ENCODE data around the gene NES.
A peak's percentile ranks its signal among the peaks of the same experiment; 100 is the strongest.

NES gene, protein sequence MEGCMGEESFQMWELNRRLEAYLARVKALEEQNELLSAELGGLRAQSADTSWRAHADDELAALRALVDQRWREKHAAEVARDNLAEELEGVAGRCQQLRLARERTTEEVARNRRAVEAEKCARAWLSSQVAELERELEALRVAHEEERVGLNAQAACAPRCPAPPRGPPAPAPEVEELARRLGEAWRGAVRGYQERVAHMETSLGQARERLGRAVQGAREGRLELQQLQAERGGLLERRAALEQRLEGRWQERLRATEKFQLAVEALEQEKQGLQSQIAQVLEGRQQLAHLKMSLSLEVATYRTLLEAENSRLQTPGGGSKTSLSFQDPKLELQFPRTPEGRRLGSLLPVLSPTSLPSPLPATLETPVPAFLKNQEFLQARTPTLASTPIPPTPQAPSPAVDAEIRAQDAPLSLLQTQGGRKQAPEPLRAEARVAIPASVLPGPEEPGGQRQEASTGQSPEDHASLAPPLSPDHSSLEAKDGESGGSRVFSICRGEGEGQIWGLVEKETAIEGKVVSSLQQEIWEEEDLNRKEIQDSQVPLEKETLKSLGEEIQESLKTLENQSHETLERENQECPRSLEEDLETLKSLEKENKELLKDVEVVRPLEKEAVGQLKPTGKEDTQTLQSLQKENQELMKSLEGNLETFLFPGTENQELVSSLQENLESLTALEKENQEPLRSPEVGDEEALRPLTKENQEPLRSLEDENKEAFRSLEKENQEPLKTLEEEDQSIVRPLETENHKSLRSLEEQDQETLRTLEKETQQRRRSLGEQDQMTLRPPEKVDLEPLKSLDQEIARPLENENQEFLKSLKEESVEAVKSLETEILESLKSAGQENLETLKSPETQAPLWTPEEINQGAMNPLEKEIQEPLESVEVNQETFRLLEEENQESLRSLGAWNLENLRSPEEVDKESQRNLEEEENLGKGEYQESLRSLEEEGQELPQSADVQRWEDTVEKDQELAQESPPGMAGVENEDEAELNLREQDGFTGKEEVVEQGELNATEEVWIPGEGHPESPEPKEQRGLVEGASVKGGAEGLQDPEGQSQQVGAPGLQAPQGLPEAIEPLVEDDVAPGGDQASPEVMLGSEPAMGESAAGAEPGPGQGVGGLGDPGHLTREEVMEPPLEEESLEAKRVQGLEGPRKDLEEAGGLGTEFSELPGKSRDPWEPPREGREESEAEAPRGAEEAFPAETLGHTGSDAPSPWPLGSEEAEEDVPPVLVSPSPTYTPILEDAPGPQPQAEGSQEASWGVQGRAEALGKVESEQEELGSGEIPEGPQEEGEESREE (N-terminal part only)

DNA sequence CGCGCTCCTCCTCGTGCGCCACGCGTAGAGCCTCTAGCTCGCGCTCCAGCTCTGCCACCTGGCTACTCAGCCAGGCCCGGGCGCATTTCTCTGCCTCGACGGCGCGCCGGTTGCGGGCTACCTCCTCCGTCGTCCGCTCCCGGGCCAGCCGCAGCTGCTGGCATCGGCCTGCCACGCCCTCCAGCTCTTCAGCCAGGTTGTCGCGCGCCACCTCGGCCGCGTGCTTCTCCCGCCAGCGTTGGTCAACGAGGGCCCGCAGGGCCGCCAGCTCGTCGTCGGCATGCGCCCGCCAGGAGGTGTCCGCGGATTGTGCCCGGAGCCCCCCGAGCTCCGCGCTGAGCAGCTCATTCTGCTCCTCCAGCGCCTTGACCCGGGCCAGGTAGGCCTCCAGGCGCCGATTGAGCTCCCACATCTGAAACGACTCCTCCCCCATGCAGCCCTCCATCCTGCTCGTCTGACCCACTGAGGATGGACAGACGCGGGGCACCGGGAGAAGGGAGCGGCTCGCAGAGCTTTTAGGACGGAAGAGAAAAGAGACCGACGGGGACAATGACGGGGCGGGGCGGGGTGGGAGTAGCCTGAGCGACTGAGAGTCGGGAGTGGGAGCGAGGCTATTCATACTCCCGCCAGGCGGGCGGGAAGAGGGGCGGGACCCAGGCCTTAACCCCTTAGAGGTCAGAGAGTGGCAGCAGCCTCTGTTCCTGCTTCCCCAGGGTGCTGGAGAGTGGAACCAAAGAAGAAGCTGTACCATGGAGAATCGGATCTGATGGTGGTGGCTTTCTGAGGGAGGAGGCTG is at the start of gene NES:
TSS of gene NES (minus strand) at position 588 of the 796 bp plus-strand sequence. CDS start at position 445, 143 bp downstream.
- DNase-seq (ENCODE audit: low read depth in 2 of 2): no peak

DNA sequence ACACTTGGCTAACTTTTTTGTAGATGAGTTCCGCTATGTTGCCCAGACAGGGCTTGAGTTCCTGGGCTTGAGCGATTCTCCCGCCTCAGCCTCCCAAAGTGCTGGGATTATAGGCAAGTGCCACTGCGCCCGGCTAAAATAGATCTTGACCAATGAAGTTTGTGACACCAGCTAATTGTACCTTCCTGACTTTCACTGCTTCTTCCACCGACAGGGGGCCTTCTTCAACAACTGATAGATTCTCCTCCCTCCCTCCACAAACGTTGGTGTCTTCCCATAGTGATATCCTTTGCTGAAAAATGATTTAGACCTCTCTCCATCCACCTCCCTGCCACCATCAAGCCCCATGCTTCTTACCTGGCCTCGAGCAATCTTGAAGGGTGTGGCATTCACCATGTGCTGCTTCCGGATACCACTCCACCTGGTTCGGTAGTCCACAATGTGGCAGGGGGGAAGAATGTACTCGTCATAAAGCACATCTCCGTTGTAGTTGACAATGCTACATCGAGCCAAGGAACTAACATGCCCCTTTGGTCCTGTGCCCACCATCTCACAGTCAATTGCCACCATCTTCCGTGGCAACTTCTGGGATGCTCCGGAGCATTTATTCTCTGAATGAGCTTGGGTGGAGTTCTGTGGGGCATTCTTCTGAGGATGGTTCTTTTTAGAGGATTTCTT is 49.5 kb upstream of the NES start:
- DNase-seq (ENCODE audit: low read depth in 2 of 2): no peak

DNA sequence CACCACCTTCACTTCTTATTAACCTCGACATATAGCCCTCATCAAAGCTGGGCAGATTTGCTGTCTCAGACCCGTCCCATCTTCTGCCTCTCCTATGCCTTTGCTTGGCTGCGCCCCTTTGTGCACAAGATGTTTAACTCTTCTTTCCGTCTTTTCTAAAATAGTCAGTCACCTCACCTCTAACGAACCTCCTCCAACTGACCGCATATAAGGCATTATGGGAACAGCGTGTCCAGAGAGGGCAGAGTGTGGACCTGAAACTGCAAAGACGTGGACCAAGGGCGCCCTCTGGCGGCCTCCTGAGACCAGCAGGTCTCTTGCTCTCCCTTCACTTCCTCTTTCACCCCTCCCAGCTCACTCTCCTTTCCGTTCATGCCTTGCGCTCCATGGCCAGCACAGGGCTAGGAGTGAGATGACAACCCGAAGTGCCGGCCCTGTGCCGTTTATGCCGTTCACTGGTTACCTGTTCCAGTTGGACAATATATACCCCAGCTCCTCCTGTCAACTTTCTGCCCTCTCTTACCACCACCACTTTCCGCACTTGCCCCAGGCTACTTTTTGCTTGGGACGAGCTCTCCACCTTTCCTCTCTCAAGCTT is 48.6 kb upstream of the NES start:
- peak in 1 of 2 experiments; percentile 59 for DNase-seq (ENCODE audit: low read depth in 2 of 2)

DNA sequence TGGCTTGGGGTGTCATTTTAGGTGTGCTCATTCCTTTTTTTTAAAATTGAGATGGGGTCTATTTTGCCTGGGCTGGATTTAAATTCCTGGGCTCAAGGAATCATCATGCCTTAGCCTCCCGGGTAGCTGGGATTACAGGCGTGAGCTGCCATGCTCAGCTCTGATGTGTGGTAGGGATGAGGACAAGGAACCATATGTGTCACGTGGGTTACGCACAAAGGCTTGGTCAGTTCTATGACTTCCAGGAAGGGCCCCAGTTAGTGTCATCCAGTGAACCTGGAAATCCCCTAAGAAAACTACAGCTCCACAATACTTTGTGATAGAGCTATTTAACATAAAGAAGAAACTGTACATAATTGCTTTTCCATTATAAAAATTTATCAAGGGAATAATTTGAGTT is 44.3 kb upstream of the NES start:
- no peak for DNase-seq (ENCODE audit: low read depth in 2 of 2)

DNA sequence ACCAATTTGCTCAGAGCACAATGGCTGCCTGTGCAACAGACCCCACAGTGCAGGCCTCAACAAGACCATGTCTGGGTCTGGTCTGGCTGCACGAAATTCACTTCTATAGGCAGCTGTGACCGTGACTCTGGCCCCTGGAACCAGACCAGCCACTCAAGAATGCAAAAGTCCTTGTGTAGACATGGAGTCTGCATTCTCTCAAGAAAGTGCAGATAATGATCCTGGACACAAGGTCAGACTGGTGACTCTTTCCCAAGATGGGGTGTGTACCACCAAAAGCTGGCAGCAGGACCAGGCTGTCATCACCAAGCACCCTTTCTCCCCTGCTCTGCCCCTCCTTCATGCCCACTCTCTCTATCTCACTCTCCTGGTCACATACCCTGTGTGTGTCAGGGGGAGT is 43.9 kb upstream of the NES start:
- no peak for DNase-seq (ENCODE audit: low read depth in 2 of 2)

DNA sequence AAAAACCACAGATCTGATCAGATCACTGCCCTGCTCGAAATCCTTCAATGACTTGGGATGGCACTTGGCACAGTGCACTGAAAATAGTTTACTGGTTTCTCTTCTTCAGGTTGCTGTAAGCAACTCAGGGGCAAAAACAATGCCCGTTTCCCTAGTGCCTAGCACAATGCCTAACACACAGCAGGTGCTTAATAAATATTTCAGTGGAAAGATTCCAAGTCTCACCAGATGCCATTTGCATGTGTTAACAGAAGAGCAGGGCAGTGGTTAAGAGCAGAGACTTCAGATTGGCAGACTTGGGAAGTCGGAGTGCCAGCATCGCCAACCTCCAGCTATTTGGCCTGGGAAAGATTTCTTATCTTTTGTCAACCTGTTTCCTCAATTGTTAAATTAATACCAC is 40.1 kb upstream of the NES start:
- no peak for DNase-seq (ENCODE audit: low read depth in 2 of 2)

DNA sequence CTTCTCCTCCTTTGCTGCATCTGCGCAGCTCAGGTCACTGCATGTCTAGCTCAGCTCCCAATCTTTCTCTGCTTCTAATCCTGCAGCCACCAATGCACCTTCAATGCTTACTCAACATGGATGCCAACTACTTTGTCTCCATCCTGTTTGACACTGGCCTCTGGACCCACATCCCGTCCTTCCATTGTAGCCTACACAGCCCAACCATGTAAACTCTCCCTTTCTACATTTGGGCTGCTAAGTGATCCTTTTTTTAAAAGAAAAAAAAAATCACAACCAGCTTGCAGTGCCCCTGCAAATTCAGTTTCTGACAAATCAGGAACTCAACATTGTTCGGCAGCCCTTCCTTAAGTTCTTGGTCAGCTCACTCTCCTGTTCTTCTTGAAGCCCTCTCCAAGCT is 37.6 kb upstream of the NES start:
- DNase-seq (ENCODE audit: low read depth in 2 of 2): no peak

DNA sequence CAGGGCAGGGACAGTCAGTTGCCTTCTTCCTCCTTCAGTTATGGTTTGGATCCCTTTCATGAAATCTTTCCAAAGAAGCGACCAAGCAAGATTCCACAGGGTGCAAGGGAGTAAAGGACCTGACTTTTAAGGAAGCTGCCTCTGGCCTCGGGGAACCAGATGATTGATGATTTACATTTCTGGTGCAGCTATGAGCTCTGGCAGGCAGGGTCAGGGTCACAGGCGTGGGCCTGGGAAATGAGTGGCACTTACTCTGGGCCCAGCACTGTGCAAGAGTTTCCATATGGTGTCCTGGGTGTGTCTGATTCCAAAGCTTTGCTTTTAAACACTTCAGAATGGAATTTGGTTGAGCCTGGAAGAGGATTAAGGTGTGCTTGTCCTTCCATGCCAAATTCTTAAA is 35.4 kb upstream of the NES start:
- DNase-seq (ENCODE audit: low read depth in 2 of 2): no peak

DNA sequence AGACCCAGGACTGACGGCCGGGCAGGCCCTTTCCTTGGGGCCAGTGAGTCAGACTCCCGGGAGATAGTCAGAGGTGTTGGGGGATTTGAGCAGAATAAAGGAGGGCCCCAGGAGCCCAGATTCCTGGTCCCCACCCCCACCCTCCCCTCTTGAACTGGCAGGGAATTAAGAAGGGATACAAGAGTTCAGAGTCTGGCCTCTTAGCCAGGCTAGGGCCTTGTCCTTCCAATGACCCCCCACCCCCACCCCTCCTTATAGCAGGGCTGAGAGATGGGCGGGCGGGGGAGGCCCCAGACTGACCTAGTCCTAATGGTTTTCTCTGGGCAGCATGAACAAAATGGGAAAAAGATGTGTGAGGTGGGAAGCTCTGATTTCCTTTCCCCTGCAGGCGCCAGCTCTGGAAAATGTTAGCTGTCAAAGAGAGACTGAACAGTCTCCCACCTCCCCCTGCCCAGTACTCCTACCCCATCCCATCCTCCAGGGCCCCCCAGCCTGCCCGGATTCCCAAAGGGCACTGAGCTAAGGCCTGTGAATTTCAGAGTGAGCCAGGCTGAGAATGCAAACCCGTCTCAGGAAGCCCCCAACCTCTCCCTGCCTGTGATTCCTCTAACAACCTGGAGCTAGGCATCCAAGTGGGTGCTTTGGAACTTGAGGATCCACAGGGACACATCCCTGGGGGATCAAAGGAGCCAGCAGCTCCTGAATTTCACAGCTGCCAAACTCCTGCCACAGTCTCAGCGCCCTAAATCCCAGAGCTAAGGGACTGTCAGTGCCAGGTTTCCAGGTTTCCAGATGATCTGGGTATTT is 34.0 kb upstream of the NES start:
- peak in 1 of 2 experiments; percentile 8 for DNase-seq (ENCODE audit: low read depth in 2 of 2)

DNA sequence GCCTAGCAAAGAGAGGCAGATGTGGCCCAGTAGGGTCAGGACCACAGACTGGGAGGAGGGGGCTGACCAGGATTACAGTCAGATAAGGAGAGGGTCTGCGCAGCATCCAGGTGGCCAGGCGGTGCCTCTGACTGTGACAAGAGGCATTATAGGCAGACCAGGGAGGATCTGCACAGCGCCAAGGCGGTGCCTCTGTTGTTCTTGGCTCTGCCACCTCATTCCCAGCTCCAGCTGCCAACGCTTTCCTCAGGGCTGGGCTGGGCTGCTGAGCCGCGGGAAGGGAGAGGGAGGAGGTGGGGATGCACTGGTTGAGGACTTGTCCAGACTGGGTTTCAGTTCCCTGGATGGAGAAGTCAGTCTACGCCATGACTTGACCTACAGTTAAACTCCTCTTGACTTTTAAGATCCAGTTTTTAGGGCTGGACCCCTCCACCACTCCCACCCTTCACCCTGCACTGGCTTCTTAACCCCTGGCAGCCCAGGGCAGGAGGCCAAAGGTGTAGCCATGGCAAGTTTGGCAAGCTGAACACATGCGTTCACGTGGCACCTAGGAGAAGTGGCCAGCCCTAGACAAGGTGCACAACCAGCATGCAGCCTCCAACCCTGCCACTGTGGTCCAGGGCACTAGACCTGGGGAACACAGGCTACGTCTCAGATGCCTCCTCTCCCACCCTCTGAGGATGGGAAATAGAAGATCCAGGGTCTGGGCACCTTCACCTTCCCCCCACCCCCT is 32.7 kb upstream of the NES start:
- DNase-seq (ENCODE audit: low read depth in 2 of 2): peak in 1 of 2 experiments; percentile 8

DNA sequence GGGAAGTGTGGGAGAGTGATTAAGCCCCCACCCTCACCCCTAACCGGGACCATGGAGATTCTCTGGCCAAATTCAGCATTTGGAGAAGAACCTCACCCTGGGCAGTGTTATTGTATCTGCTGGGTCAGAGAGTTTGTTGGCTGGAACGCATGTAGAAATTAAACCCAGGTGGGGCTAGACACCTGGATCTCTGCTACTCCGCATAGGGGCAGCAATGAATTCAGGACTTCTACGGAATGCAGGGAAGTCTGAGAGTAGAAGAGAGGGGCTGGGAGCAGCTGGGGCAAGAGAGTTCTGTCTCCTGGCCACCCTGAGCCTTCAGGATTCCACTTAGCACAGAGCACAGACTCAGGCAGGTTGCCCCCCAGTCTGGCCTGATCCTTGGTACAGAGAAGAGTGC is 31.8 kb upstream of the NES start:
- DNase-seq (ENCODE audit: low read depth in 2 of 2): no peak

DNA sequence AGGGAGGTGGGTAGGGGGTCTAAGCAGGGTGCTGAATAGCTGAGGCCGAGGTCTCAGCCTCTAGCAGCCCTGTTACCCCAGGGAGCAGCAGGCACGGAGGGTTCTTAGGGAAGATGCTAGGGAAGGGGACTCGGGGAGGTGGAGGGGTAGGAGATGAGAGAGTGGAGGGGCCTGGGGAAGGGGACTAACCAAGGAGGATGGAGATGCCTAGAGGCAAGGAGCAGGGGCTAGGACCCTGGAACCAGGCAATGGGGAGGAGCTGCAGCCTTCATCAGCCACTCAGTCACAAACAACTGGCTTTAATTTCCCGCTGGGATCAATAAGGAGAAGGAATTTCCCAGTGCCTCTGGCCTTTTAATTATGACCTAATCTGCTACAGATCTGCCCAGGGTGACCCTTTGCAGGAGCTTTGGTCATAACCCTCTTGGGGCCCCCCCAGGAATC is 31.0 kb upstream of the NES start:
- peak in 1 of 2 experiments; percentile 25 for DNase-seq (ENCODE audit: low read depth in 2 of 2)

DNA sequence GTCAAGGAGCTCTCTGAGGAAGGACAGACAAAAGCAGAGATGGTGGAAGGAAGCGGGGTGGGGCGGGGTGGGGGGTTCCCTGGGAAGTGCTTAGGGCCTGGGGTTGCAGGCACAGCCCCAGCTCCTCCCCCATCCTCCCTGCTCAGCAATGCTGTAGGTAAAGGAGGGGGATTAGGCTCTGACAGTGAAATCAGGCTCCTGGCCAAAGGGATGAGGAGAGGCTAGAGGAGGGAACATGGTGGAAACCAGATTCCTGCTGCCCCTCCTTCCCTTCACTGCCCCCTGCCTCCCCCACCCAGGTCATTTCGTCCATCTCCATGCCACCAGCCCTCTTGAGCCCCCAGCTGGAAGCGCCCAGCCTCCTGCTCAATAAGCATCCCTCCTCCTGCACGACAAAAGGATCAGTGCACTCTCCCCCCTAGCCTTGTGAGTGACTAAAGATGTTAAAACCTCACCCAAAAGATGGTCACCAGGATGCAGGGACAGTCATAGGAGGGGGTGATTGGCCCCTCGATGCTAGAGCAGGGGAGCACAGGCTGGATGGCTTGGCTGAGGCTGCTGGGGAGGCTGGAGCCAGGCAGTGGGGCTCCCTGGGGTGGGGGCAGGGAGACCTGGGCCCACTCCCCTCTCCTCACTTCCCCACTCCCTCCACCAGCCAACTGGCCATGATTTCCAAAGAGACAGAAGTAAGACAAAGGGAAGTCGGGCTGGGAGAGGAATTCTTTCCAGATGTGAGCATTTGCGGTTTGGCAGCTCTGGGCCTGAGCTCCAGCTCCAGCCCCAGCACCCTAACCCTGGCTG is 30.4 kb upstream of the NES start:
- peak; percentile 74 to 78 for DNase-seq (ENCODE audit: low read depth in 2 of 2)

DNA sequence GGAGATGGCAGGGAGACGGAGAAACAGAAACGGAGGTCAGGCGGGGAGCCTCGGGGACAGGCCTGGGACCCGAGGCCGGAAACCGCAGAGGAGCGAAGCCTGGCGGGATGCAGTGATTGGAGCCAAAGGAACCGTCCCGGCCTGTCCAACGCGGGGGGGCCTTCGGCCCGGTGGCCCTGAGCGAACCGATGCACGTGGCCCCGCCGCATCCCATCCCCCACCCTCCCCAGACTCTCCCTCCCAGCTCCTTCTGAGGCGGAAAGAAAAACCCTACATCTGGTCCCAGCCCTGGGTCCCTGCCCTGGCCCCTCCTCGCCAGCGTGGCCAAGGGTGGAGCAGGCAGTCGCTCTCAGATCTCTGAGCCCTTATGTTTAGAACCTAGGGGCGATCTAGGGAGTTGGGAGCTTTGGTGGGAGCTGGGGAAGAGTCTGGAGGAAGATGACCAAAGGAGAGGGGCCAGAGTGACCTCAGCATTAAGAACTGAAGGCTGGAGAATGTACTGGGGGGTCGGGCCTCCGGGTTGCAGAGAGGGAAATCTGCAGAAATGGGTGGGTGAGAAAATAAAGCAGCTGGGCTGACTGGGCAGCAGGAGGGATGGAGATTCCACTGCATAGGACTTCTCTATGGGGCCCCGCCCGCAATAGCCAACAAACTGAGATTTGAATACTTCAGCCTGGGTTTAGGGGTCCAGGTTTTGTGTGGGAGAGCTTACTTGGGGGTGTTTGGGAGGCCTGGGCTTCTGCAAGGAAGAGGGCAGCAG is 29.6 kb upstream of the NES start:
- DNase-seq (ENCODE audit: low read depth in 2 of 2): peak in 1 of 2 experiments; percentile 66

DNA sequence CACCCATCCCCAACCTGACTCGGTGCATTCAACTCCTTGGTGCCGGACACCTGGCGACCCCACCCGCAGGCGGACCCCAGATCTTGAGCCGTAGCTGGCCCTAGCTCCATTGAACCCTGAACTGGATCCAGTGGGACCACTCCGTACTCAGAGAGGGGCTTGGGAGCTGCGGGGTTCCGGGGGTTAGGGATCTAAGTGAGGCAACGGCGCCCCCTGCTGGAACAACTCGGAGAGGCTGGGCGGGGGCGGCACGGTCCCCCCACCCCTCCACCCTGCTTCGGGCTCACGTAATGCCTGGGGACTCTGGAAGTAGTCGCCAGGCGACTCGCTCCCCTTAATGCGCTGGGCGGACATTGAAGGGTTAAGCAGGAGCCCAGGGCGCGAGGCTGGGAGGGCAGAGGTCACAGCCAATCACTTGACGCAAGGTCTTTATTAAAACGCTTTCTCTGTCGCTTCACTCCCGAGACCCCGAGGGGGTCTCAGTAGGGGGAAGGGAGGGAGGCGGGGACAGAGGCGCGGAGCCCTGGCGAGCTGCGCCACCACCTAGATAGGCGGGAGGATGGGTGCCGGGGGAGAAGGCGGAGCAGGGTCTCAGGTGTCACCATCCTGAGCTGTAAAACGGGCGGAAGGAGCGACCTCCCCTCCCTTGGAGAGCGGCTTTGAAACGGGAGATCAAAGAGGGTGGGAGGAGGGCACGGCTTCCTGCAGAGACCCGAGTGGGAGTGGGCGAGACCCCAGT is 28.9 kb upstream of the NES start:
- peak in 1 of 2 experiments; percentile 55 for DNase-seq (ENCODE audit: low read depth in 2 of 2)

DNA sequence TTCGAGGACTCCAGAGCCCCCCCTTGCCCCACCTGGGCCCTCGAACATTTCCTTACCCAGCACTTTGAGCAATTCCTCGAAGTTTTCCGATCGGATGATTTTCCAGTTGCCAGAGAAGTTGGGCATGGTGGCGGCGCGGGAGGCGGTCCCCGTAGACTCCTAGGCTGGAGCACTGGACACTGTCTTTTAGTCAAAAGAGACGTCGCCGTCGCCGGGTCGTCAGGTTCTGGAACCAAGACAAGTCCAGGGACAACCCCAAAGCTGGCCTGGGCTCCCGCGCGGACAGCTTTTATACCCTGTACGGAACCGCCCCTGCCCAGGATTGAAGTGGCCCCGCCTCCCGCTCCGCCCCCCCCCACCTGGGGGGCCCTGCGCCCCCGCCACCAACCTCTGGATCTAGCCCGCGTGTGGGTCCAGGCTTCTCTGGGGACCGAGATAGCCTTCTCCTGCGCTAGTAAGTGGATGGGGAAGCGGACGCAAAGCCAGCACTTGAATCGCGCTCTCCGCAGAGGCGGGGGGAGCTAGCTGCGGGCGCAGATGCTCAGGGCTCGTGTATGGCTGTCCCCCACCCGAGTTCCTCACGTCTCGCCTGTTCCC is 28.2 kb upstream of the NES start, which contains the start of gene CRABP2:
TSS of gene CRABP2 (minus strand) at position 263 of the 597 bp plus-strand sequence. CDS start at position 126, 137 bp downstream.
- DNase-seq (ENCODE audit: low read depth in 2 of 2): peak in 1 of 2 experiments; percentile 36

All from fibroblast of skin of left quadriceps (primary cell).